H9 (cell line): Measurements from ENCODE around the gene CRY2. TPM values are rescaled to one million over a fixed set of nuclear protein-coding genes. Genes with fewer than 3 reads are reported as not detected.

Experiments
- DNase-seq: peaks from one replicate; pipeline ENCODE4 v3.0.0-alpha.2; 2017
- H2AFZ ChIP-seq: one replicate; pipeline ENCODE4 v1.6.1; 2013; ENCODE audit warnings: mild to moderate bottlenecking, low read length, control low read depth, moderate library complexity
- H2AK5ac ChIP-seq: 2 replicates; pipeline ENCODE4 v1.6.1; 2013; ENCODE audit warnings: low read length, control low read depth, mixed read lengths; ENCODE audit not compliant: insufficient read length
- H2BK120ac ChIP-seq: one replicate; pipeline ENCODE4 v1.6.1; 2013; ENCODE audit warnings: low read depth, mild to moderate bottlenecking, low read length, control low read depth, inconsistent platforms; ENCODE audit not compliant: poor library complexity, severe bottlenecking
- H2BK12ac ChIP-seq: 2 replicates; pipeline ENCODE4 v1.6.1; 2013; ENCODE audit warnings: low read length, control low read depth, mixed read lengths, low read depth; ENCODE audit not compliant: insufficient read length
- H2BK15ac ChIP-seq: 2 replicates; pipeline ENCODE4 v1.6.1; 2013; ENCODE audit warnings: low read depth, low read length, control low read depth
- H2BK20ac ChIP-seq: one replicate; pipeline ENCODE4 v1.6.1; 2013; ENCODE audit warnings: low read depth, mild to moderate bottlenecking, low read length, control low read depth, inconsistent platforms; ENCODE audit not compliant: poor library complexity, severe bottlenecking
- H2BK5ac ChIP-seq: 2 replicates; pipeline ENCODE4 v1.6.1; 2013; ENCODE audit warnings: low read length, control low read depth, mixed read lengths; ENCODE audit not compliant: insufficient read length
- H3K14ac ChIP-seq: 2 replicates; pipeline ENCODE4 v1.6.1; 2013; ENCODE audit warnings: low read length, control low read depth; ENCODE audit not compliant: insufficient read depth
- H3K18ac ChIP-seq: 2 replicates; pipeline ENCODE4 v1.6.1; 2013; ENCODE audit warnings: low read depth, mild to moderate bottlenecking, mixed read lengths, low read length, control low read depth; ENCODE audit not compliant: insufficient read length
- H3K23ac ChIP-seq: 2 replicates; pipeline ENCODE4 v1.6.1; 2013; ENCODE audit warnings: low read length, control low read depth, mixed read lengths, low read depth; ENCODE audit not compliant: insufficient read length
- H3K23me2 ChIP-seq: 2 replicates; pipeline ENCODE4 v1.6.1; 2013; ENCODE audit warnings: low read depth, mild to moderate bottlenecking, mixed read lengths, low read length, control low read depth; ENCODE audit not compliant: insufficient read length, poor library complexity, severe bottlenecking
- H3K27ac ChIP-seq: 2 replicates; pipeline ENCODE4 v1.5.1; 2013; ENCODE audit warnings: low read length, control low read depth, mixed read lengths, low read depth; ENCODE audit not compliant: insufficient read length
- H3K27me3 ChIP-seq: 2 replicates; pipeline ENCODE4 v1.6.1; 2013; ENCODE audit warnings: low read length, control low read depth, inconsistent platforms; ENCODE audit not compliant: insufficient read depth
- H3K4ac ChIP-seq: 2 replicates; pipeline ENCODE4 v1.6.1; 2013; ENCODE audit warnings: low read depth, mild to moderate bottlenecking, control low read depth, inconsistent platforms, low read length, moderate library complexity
- H3K4me1 ChIP-seq: 2 replicates; pipeline ENCODE4 v1.6.1; 2013; ENCODE audit warnings: low read length, control low read depth, inconsistent platforms; ENCODE audit not compliant: insufficient read depth
- H3K4me2 ChIP-seq: 2 replicates; pipeline ENCODE4 v1.6.1; 2013; ENCODE audit warnings: low read length, control low read depth, mixed read lengths; ENCODE audit not compliant: insufficient read length, insufficient read depth
- H3K56ac ChIP-seq: 2 replicates; pipeline ENCODE4 v1.6.1; 2013; ENCODE audit warnings: low read depth, mild to moderate bottlenecking, mixed read lengths, low read length, control low read depth; ENCODE audit not compliant: insufficient read length
- H3K79me1 ChIP-seq: 2 replicates; pipeline ENCODE4 v1.6.1; 2013; ENCODE audit warnings: low read depth, mild to moderate bottlenecking, moderate library complexity, low read length, control low read depth, inconsistent platforms; ENCODE audit not compliant: insufficient read depth, poor library complexity, severe bottlenecking
- H3K79me2 ChIP-seq: 2 replicates; pipeline ENCODE4 v1.6.1; 2013; ENCODE audit warnings: low read length, control low read depth, inconsistent platforms; ENCODE audit not compliant: insufficient read depth
- H3K9ac ChIP-seq: 2 replicates; pipeline ENCODE4 v1.6.1; 2013; ENCODE audit warnings: low read length, control low read depth, mixed read lengths; ENCODE audit not compliant: insufficient read length; ENCODE audit errors: extremely low read depth
- H3K9me3 ChIP-seq: one replicate; pipeline ENCODE4 v1.6.1; 2013; ENCODE audit warnings: low read depth, low read length, inconsistent platforms; ENCODE audit not compliant: control insufficient read depth
- H3T11ph ChIP-seq: one replicate; pipeline ENCODE4 v1.6.1; 2013; ENCODE audit warnings: mild to moderate bottlenecking, low read length, control low read depth, inconsistent platforms
- H4K20me1 ChIP-seq: one replicate; pipeline ENCODE4 v1.6.1; 2013; ENCODE audit not compliant: control insufficient read depth, insufficient read length, insufficient read depth
- H4K5ac ChIP-seq: 2 replicates; pipeline ENCODE4 v1.6.1; 2013; ENCODE audit warnings: low read depth, mild to moderate bottlenecking, mixed read lengths, low read length, control low read depth; ENCODE audit not compliant: insufficient read length
- H4K8ac ChIP-seq: replicated peaks from 2 replicates; pipeline ENCODE4 v1.6.1; 2013; ENCODE audit warnings: low read length, control low read depth, mixed read lengths, low read depth; ENCODE audit not compliant: insufficient read length
- H4K91ac ChIP-seq: 2 replicates; pipeline ENCODE4 v1.6.1; 2013; ENCODE audit warnings: low read depth, mild to moderate bottlenecking, moderate library complexity, mixed read lengths, low read length, control low read depth; ENCODE audit not compliant: insufficient read length
- H3K27ac Mint-ChIP-seq, 3 experiments: 2 replicates in 2 of 3; 3 replicates in 1 of 3; pipeline ENCODE4 v1.8.0; 2020 to 2021; ENCODE audit warnings: mixed read lengths in 3 of 3, mild to moderate bottlenecking in 1 of 3, moderate library complexity in 1 of 3
- H3K27me3 Mint-ChIP-seq: 2 replicates; pipeline ENCODE4 v1.8.0; 2021; ENCODE audit warnings: low read depth, mild to moderate bottlenecking, moderate library complexity, mixed read lengths
- H3K36me3 Mint-ChIP-seq, 3 experiments: 2 replicates in 2 of 3; 3 replicates in 1 of 3; pipeline ENCODE4 v1.8.0; 2020 to 2021; ENCODE audit warnings: low read depth in 3 of 3, mixed read lengths in 3 of 3; ENCODE audit not compliant: insufficient read depth in 1 of 3
- H3K4me1 Mint-ChIP-seq, 2 experiments: 2 replicates each; pipeline ENCODE4 v1.8.0; 2020; ENCODE audit warnings: mixed read lengths in 2 of 2
- H3K4me3 Mint-ChIP-seq, 2 experiments: 2 replicates in 1 of 2; 3 replicates in 1 of 2; pipeline ENCODE4 v1.8.0; 2020 to 2021; ENCODE audit warnings: mild to moderate bottlenecking in 2 of 2, mixed read lengths in 2 of 2, moderate library complexity in 1 of 2
- H3K9me3 Mint-ChIP-seq, 2 experiments: 2 replicates in 1 of 2; 3 replicates in 1 of 2; pipeline ENCODE4 v1.8.0; 2020; ENCODE audit warnings: mild to moderate bottlenecking in 2 of 2, mixed read lengths in 2 of 2, moderate library complexity in 1 of 2
- WGBS: extraction: QIAGEN DNeasy Blood & Tissue Kit; methylation state at CpG from one replicate; pipeline ENCODE4 v1.1.7; 2013; ENCODE audit warnings: missing lambda C conversion rate, low lambda C conversion rate, mixed read lengths; ENCODE audit not compliant: insufficient read length; ENCODE audit errors: extremely low coverage; 5-methylcytosine and 5-hydroxymethylcytosine counted together
- total RNA-seq: library from RNA; stranded (reverse); gene quantifications from 2 replicates; pipeline ENCODE4 v1.2.1, GENCODE V29; 2021
- TF ChIP-seq, protein P1 (sequence below): fragments of 200-600 bp; sonication (generic); conservative IDR thresholded peaks from 3 replicates; pipeline ENCODE4 v1.8.0; 2021; ENCODE audit warnings: antibody characterized with exemption, mild to moderate bottlenecking

The CRY2 gene
- total RNA-seq, 1 experiment from 2014 or later: 14.4 TPM

DNA sequence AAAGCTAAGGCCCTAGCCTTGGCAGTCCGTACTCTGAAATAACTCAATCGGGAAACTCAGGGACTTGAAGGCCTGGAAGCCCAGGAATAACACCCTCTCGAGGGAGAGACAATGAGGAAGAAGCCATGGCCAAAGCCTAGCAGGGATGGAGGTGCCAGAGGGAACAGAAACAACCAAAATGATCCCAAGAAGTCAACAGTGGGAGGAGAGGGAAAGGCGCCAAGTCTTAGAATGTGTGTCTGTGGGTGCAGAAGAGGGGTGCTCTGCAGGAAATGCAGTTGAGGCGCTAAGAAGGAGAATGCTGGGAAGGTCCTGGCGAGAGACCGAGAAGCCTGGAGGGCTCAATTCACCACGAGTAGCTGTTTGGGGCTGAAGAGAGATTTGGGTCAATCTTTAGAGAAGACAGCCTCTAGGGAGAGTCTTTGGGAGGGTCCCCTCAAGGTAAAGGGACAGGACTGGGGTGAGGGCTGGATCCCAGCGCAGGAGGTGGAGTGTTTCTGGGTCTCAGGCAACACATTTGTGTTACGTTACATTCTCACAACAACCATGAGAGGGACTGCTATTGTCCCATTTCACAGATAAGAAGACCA lies 37.4 kb downstream of the CRY2 start:
- no peaks in the 10 kb centered on the region for H3K23me2 ChIP-seq
- no peaks in the 10 kb centered on the region for H3K79me2 ChIP-seq
- no peak overlapping the region for H2BK15ac ChIP-seq
- H3K4ac ChIP-seq: no peak overlapping the region
- Mint-ChIP-seq H3K9me3 (no peaks in the 10 kb centered on the region), H3K4me3 (peak overlapping the region; percentile 61 to 75), H3K36me3 (peaks cover 0 to 2% (median 0%) of the 10 kb centered on the region in 3 experiments; a peak in 1 of 7 replicates), H3K4me1 (peaks cover 8 to 15% of the 10 kb centered on the region in 2 experiments), H3K27me3 (peaks cover 10% of the 10 kb centered on the region), H3K27ac (peak overlapping the region in 1 of 3 experiments; percentile 10; a peak in 1 of 7 replicates)
- no peak overlapping the region for H3K23ac ChIP-seq
- DNase-seq: no peak
- no peak overlapping the region for H4K8ac ChIP-seq
- H3K4me1 ChIP-seq: 0 out of 2 replicates have a peak, but pooled peaks cover 2% of the 10 kb centered on the region
- H3T11ph ChIP-seq: no peak overlapping the region
- no peak overlapping the region for H3K18ac ChIP-seq
- H3K14ac ChIP-seq: no peak overlapping the region
- H3K79me1 ChIP-seq: no peaks in the 10 kb centered on the region
- H3K27me3 ChIP-seq: no peaks in the 10 kb centered on the region
- H3K27ac ChIP-seq: no peak overlapping the region
- H4K91ac ChIP-seq: no peak overlapping the region
- H3K9ac ChIP-seq: no peak overlapping the region
- no CpG with 5 or more reads among the region's 10 CpGs for WGBS
- no peak overlapping the region for H2BK120ac ChIP-seq
- peak overlapping the region; percentile 22 for H3K4me2 ChIP-seq
- no peak overlapping the region for H4K5ac ChIP-seq
- no peak overlapping the region for H2BK20ac ChIP-seq
- no peak overlapping the region for H2AFZ ChIP-seq
- H3K9me3 ChIP-seq: no peaks in the 10 kb centered on the region
- no peak overlapping the region for H3K56ac ChIP-seq
- H4K20me1 ChIP-seq: no peaks in the 10 kb centered on the region
- no peak overlapping the region for H2BK12ac ChIP-seq
- TF ChIP-seq, protein P1, sequence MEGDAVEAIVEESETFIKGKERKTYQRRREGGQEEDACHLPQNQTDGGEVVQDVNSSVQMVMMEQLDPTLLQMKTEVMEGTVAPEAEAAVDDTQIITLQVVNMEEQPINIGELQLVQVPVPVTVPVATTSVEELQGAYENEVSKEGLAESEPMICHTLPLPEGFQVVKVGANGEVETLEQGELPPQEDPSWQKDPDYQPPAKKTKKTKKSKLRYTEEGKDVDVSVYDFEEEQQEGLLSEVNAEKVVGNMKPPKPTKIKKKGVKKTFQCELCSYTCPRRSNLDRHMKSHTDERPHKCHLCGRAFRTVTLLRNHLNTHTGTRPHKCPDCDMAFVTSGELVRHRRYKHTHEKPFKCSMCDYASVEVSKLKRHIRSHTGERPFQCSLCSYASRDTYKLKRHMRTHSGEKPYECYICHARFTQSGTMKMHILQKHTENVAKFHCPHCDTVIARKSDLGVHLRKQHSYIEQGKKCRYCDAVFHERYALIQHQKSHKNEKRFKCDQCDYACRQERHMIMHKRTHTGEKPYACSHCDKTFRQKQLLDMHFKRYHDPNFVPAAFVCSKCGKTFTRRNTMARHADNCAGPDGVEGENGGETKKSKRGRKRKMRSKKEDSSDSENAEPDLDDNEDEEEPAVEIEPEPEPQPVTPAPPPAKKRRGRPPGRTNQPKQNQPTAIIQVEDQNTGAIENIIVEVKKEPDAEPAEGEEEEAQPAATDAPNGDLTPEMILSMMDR: no peak
- no peak overlapping the region for H2BK5ac ChIP-seq
- H2AK5ac ChIP-seq: no peak overlapping the region
